ENCODE measurements around the gene CCDC107.

- TF ChIP-seq POLR2A (IDR thresholded peaks at IDR 0.05; ENCODE audit: low read length) (no peak), GATA1 (IDR thresholded peaks at IDR 0.05; ENCODE audit: low read depth, low read length) (no peak)
Observed at GRCh38 chr9:35658968-35659220, 802 bp downstream of the CCDC107 start.
